ENCODE measurements around the gene MFN2.
"Not testable (repeated sequence)": the region's sequence is repeated elsewhere in the genome, so short reads cannot be mapped to it uniquely, and the experiment has no call there.

MFN2 gene

DNA sequence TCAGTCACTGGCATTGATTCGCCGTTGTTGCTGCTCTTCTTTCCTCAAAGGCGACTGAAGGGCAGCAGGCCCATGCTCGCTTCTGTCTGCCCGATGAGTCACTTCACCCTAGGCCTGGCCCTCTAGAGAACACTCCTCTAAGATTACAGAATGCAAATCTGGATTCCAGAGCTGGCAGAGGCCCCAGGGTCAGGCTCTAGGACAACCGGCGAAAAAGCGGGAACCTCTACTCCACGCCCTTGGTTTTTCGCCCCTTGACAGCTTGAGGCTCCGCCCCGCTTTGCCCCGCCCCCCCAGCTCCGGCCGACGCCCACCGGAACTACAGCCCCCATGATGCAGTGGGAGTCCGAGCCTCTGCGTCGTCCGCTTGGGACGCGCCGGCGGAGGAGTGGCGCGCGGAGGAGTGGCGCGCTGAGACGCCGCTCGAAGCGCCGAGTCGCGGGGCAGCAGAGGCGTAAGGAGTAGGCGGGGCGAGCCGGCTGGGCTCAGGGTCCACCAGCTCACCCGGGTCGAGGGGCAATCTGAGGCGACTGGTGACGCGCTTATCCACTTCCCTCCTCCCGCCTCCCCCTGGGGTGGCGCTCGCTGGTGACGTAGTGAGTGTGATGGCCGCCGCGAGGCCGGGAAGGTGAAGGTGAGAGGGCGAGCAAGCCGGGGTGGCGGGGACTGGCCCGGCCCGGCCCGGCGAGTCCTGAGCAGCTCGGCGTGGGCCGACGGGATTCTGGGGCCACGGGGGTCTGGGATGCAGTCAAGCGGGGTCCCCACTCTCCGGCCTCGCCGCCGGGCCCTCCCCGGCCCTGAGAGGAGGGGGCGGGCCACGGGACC is at the start of gene MFN2:
TSS of gene MFN2 (plus strand) at position 594 of the 825 bp plus-strand sequence. CDS start 8,725 bp downstream, outside the sequence.
- intact Hi-C loops (cut with DNase I; ENCODE audit: low total_unique reads), result no loop called here
- TF ChIP-seq, protein P1, sequence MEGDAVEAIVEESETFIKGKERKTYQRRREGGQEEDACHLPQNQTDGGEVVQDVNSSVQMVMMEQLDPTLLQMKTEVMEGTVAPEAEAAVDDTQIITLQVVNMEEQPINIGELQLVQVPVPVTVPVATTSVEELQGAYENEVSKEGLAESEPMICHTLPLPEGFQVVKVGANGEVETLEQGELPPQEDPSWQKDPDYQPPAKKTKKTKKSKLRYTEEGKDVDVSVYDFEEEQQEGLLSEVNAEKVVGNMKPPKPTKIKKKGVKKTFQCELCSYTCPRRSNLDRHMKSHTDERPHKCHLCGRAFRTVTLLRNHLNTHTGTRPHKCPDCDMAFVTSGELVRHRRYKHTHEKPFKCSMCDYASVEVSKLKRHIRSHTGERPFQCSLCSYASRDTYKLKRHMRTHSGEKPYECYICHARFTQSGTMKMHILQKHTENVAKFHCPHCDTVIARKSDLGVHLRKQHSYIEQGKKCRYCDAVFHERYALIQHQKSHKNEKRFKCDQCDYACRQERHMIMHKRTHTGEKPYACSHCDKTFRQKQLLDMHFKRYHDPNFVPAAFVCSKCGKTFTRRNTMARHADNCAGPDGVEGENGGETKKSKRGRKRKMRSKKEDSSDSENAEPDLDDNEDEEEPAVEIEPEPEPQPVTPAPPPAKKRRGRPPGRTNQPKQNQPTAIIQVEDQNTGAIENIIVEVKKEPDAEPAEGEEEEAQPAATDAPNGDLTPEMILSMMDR (IDR thresholded peaks at IDR 0.05), result no peak
- H3K27ac ChIP-seq, result peak within 1 kb of the TSS; percentile 90 to 95
- no peaks in the 10 kb centered on the region for H3K27me3 ChIP-seq
- peaks cover 18 to 42% (median 27%) of the 10 kb centered on the region in 3 donors for H3K36me3 ChIP-seq
- H3K4me1 ChIP-seq, result peaks cover 0 to 29% (median 15%) of the 10 kb centered on the region in 4 donors
- H3K4me3 ChIP-seq, result peak within 1 kb of the TSS; percentile 75 to 92
- DNase-seq, result peak; percentile 96 to 98
- no peaks in the 10 kb centered on the region for H3K9me3 ChIP-seq

DNA sequence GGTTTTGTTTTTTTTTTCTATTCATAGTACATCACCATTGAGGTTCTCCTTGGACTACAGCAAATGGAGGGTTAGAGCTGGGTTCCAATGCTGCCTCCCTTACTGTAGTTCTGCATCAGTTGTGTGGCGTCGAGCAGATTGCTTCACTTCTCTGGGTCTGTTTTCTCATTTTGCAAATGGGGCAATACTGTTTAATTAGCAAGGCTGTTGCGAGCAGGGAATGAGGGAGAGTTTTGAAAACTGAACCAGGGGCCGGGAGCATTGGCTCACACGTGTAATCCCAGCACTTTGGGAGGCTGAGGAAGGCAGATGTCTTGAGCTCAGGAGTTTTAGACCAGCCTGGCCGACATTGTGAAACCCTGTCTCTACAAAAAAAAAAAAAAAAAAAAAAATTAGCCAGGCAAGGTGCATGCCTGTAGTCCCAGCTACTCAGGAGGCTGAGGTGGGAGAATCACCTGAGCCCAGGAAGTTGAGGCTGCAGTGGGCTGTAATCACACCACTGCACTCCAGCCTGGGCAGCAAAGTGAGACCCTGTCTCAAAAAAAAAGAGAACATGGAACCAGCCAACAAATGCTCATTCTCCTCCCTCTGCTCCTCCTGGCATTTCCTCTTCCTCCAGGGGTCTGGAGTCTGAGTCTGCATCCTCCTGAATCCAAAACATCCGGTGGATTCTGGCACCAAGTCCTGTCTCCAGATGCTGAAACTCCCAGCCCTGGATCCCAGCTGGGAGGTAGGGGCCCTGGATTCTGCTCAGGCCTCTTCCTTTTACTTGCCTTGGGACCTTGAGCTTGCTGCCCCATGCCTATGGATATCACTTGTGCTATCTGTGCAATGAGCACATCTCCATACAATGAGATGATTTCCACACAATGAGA is 49.4 kb upstream of the MFN2 start:
- peak overlapping the region; percentile 67 to 71 for H3K27ac ChIP-seq

DNA sequence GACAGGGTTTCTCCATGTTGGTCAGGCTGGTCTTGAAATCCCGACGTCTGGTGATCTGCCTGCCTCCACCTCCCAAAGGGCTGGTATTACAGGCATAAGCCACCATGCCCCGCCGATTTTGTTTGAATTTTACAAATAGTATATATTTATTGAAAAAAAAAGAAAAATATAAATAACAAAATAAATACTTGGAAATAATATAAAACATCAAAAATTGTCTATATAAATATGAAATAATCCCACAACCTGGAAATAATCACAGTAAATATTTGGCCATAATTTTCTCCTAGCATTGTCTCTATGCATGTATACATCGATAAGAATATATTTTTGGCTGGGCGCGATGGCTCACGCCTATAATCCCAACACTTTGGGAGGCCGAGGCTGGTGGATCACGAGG is 48.4 kb upstream of the MFN2 start:
- Histone ChIP-seq H3K4me1 (peaks cover 0 to 46% (median 32%) of the 10 kb centered on the region in 4 donors), H3K27ac (peak overlapping the region in 1 of 2 donors; percentile 67), H3K27me3 (no peaks in the 10 kb centered on the region), H3K36me3 (no peaks in the 10 kb centered on the region), H3K4me3 (no peak overlapping the region), H3K9me3 (no peaks in the 10 kb centered on the region)
- TF ChIP-seq, protein P1 (IDR thresholded peaks at IDR 0.05), result no peak
- DNase-seq, result no peak
- intact Hi-C loops (cut with DNase I; ENCODE audit: low total_unique reads), result no loop called here

More for the DNA sequence above, 49.4 kb upstream of the MFN2 start:
- Histone ChIP-seq H3K9me3 (no peaks in the 10 kb centered on the region), H3K36me3 (no peaks in the 10 kb centered on the region), H3K27me3 (no peaks in the 10 kb centered on the region), H3K4me1 (peaks cover 0 to 42% (median 27%) of the 10 kb centered on the region in 4 donors), H3K4me3 (no peak overlapping the region)
- TF ChIP-seq, protein P1 (IDR thresholded peaks at IDR 0.05), result no peak
- intact Hi-C loops (cut with DNase I; ENCODE audit: low total_unique reads), result no loop called here
- DNase-seq, result no peak

DNA sequence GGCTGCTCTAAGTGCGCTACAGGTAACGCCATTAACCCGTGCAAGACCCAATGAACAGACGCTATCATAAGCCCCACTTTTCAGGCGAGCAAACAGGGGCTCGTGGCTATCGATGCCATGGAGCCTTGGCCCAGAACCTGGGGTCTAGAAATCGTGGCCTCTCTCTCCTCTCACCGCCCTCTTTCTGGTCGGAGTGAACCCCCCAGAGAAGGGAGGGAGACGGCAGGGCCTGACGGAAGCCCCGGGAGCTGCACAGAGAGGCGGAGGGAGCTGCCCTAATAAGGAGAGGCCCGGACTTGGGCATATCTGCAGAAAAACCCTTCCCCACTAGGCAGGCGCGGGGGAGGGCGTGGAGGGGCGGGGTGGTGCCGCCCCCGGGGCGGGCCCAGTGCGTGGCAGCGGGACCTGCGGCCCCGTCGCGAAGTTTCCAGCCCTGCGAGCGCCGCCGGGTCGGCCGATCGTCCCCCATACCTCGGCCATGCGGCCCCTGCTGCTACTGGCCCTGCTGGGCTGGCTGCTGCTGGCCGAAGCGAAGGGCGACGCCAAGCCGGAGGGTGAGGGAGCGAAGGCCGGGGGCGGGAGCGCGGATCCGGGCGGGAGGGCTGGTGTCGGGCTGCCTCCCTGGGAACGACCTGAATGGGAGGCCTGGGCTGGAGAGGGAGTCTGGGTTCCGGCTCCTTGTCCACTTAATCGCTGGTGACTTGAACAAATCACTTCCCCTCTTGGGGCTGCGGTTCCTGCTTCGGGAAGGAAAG is 45.8 kb upstream of the MFN2 start, which contains the start of gene PLOD1:
TSS of gene PLOD1 (plus strand) at position 416 of the 755 bp plus-strand sequence. CDS start at position 479, 63 bp downstream.
- H3K4me3 ChIP-seq, result peak within 1 kb of the TSS; percentile 58 to 80
- peak; percentile 88 to 96 for DNase-seq
- no peaks in the 10 kb centered on the region for H3K36me3 ChIP-seq
- intact Hi-C loops (cut with DNase I; ENCODE audit: low total_unique reads), result no loop called here
- no peaks in the 10 kb centered on the region for H3K9me3 ChIP-seq
- peaks cover 0 to 54% (median 41%) of the 10 kb centered on the region in 4 donors for H3K4me1 ChIP-seq
- peak within 1 kb of the TSS; percentile 81 to 87 for H3K27ac ChIP-seq
- H3K27me3 ChIP-seq, result no peaks in the 10 kb centered on the region
- TF ChIP-seq, protein P1 (IDR thresholded peaks at IDR 0.05), result no peak

- Histone ChIP-seq H3K4me1 (peaks cover 0 to 53% (median 38%) of the 10 kb centered on the region in 4 donors), H3K27ac (peak overlapping the region; percentile 81 to 87), H3K4me3 (peak overlapping the region; percentile 58 to 80), H3K9me3 (no peaks in the 10 kb centered on the region), H3K27me3 (no peaks in the 10 kb centered on the region), H3K36me3 (no peaks in the 10 kb centered on the region)
- intact Hi-C loops (cut with DNase I; ENCODE audit: low total_unique reads), result no loop called here
- no peak for DNase-seq
- TF ChIP-seq, protein P1 (IDR thresholded peaks at IDR 0.05), result no peak
These were observed 45.2 kb upstream of the MFN2 start for GRCh38 chr1:11935057-11935412.

DNA sequence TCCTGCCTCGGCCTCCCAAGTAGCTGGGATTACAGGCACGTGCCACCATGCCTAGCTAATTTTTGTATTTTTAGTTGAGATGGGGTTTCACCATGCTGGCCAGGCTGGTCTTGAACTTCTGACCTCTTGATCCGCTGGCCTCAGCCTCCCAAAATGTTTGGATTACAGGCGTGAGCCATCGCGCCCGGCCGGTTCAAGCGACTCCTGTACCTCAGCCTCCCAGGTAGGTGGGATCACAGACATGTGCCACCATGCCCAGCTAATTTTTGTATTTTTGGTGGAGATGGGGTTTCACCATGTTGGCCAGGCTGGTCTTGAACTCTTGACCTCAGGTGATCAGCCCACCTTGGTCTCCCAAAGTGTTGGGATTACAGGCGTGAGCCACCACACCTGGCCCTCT is 44.5 kb upstream of the MFN2 start:
- DNase-seq; H3K36me3 ChIP-seq; H3K27me3 ChIP-seq; intact Hi-C loops (cut with DNase I; ENCODE audit: low total_unique reads); H3K9me3 ChIP-seq: not testable (repeated sequence)
- H3K27ac ChIP-seq, result peak overlapping the region; percentile 81 to 87
- peak overlapping the region in 1 of 2 donors; percentile 58 for H3K4me3 ChIP-seq
- H3K4me1 ChIP-seq, result peaks cover 0 to 53% (median 36%) of the 10 kb centered on the region in 4 donors
